C4-2B (cell line): ENCODE data around the gene CAB39L.

ENCODE experiments used
- H3K27ac ChIP-seq: fragments of 450-650 bp; 2 replicates; pipeline ENCODE4 v1.5.1; 2017
- ZFX ChIP-seq: fragments of 450-650 bp; IDR thresholded peaks from 2 replicates; pipeline ENCODE4 v1.6.1; 2017
- TF ChIP-seq, protein P1 (sequence below): fragments of 450-650 bp; conservative IDR thresholded peaks from 2 replicates; pipeline ENCODE4 v1.5.1; 2017; ENCODE audit warnings: mild to moderate bottlenecking

Gene CAB39L

DNA sequence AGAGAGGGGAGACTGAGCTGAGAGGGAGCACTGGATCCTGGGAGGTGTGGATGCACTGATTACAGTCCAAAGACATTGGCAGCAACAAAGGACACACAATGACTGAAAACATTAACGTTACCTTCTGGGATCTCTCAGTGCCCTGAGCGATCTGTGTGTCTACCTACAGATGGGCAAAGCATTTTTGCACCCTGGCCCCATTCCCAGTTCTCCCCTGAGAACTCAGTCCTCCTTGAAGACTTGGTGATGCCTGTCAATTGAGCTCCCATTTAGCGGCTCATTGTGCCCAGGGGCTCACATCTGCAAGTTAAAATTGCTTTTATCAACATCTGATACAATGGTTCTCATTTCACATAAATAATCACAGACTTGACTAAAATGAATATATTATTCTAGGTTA is 133.6 kb downstream of the CAB39L start:
- TF ChIP-seq, protein P1, sequence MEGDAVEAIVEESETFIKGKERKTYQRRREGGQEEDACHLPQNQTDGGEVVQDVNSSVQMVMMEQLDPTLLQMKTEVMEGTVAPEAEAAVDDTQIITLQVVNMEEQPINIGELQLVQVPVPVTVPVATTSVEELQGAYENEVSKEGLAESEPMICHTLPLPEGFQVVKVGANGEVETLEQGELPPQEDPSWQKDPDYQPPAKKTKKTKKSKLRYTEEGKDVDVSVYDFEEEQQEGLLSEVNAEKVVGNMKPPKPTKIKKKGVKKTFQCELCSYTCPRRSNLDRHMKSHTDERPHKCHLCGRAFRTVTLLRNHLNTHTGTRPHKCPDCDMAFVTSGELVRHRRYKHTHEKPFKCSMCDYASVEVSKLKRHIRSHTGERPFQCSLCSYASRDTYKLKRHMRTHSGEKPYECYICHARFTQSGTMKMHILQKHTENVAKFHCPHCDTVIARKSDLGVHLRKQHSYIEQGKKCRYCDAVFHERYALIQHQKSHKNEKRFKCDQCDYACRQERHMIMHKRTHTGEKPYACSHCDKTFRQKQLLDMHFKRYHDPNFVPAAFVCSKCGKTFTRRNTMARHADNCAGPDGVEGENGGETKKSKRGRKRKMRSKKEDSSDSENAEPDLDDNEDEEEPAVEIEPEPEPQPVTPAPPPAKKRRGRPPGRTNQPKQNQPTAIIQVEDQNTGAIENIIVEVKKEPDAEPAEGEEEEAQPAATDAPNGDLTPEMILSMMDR, result no peak
- no peak for TF ChIP-seq ZFX
- H3K27ac ChIP-seq, result no peak overlapping the region

DNA sequence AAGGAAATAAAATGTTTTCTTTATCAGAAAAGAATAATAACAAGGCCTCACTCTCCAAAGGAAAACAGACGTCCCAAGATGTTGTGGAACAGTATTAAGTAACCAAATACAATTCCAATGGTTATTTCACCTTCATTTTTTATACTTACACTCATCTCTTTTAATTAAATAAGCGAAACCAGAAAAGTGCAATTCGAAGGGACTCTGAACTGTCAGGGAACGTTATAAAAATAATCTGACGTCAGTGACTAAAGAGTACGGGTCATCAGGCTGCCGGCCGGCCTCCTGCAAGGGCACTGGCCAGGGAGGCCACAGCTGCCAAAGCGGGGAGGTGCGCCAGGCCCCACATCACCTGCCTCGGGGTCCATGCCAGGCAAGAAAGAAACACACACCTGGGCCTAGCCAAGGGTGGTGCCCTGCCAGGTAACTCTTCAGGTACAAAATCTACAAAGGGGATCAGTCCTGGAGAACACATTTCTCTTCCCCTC is 134.9 kb downstream of the CAB39L start:
- H3K27ac ChIP-seq, result no peak overlapping the region
- TF ChIP-seq, protein P1, result no peak
- no peak for TF ChIP-seq ZFX

DNA sequence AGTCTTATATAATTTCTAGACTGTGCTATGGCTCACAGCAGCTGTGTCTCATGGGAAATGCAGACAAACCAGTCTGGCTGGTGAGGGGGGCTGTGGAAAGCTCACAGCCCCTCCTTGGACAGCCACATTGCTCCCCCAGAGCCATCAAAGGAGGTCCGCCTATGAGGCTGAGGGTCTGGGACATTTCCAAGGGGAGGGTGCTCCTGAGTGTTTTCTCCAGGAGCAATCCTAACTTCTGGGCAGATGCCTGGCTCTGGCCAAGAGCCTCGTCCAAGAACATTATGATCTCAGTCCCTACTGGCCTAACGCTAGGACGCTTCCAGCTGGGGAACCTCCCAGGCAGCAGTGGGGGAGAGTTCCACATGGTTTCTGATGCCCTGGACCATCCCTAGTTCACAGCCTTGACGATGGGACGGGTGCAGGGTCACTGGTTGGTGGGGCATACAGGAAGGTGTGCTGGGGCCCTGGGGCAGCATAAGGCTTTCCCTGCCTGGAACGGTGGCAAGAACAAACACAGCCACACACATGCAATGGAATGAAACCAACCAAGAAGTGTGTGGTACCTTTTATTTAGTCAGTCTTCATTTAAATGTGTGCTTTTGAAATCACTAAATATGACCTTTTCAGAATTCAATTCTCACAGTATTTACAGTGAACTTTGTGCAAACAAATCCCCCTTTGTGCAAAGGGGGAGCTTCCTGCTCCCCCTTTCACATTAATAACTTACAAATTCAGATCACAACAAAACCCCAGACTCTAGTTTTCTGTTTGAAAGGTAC is 135.6 kb downstream of the CAB39L start:
- TF ChIP-seq, protein P1, result no peak
- no peak for TF ChIP-seq ZFX
- H3K27ac ChIP-seq, result peak overlapping the region; percentile 5; the same call in 1 of the 2 replicates

DNA sequence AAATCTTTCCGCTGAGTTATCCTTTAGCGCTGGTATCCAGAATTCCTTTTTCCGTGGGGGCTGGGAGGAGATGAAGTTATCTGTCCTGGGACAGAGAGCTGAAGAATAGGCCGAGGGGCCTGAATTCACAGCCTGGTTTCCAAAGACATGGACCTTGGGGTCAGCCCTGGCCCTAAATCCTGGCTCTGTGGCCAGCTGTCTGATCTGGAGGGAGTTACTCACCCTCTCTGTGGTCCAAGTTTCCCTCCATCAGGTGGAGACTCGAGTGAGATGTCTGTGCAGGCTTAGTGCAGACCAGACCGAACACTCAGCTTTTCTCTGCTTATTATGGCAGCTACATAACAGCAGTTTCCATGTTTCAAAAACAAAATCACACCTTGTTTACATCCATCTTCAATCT is 136.5 kb downstream of the CAB39L start:
- H3K27ac ChIP-seq, result no peak overlapping the region

DNA sequence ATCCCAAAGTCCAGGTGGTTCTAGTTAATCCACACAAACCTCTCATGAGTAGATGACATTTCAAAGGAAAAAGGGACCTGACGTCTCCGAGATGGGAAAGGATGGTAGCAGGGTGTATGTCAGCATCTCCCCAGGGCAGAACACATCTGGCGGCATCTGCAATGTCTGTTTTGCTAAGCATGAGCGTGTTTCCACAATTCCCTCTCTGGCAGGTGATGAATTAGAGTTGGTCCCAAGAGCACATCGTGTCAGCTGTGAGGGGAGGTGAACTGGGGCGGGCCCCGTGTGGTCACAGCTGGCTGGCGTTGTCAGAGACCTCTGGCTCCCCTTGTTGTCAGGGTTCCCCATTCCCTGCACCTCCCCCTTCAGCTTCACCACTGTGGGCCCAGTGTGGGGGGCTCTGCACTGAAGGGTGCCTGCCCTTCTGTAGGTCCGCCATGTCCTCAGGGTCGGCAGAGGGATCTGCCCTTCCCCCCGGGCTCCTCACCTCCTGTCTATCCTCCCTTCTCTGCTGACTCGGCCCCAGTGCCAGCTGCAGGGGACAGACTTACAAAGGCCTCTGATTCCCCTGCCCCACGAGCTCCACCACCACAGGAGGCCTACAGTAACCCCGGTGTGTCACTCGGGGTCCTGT is 138.0 kb downstream of the CAB39L start:
- no peak overlapping the region for H3K27ac ChIP-seq
- TF ChIP-seq ZFX, result no peak
- TF ChIP-seq, protein P1, result no peak

More for the DNA sequence above, 136.5 kb downstream of the CAB39L start:
- no peak for TF ChIP-seq ZFX
- TF ChIP-seq, protein P1, result no peak

DNA sequence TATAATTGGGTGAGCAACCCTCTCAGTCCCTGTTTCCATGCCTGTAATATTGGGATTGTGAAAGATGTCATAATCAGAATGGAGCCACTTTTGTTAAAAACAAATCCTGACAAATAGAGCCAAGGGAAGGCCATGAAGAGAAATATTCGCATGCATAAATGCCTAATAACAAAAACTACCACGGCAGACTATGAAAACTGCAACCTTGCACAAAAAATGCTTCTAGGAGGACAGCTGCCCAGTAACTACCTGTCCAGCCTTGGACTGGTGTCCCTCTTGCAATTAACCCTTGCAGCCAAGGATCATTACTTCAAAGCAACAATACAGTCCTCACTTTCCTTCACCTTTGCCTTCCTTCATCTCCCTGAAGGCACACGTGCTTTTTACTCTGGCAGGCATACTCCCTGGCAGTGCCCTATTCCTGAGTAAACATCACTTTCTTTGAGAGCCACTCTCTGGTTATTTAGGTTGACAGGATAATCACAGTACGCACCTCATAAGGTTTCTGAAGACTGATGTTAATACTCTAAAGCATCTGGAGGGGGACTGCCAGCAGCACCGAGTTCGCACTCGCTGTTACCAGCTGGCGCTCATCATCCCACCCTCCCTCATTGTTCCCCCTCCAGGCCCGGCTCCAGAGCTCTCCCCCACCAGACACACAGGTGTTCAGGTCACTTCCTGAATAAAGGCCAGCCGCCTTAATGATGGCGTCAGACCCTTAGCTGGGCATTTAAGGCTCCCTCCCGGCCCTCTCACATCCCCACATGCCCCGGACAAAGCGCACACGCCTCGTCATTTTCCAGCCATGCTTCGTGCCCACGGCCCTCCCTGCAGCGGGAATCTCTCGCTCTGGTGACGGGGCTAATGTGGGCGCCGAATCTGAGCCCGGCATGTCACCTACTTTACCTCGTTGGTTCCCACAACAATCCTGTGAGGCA is 138.8 kb downstream of the CAB39L start:
- no peak overlapping the region for H3K27ac ChIP-seq
- TF ChIP-seq ZFX, result no peak
- TF ChIP-seq, protein P1, result no peak
